Fibroblast of lung (primary cell): ENCODE results near the gene ORC3. TPM values are rescaled to one million over a fixed set of nuclear protein-coding genes. Genes with fewer than 3 reads are reported as not detected.
A peak's percentile ranks its signal among the peaks of the same experiment; 100 is the strongest.

Experiments
- DNase-seq, 2 donors: peaks; one replicate each; pipeline versions ENCODE4 v3.0.0 to v3.0.0-alpha.2; 2010; ENCODE audit warnings: low read depth in 2 of 2
- H2AFZ ChIP-seq: 2 replicates; pipeline ENCODE4 v1.5.1; 2012; ENCODE audit warnings: low read length, control low read depth, inconsistent platforms
- H3K27ac ChIP-seq: 2 replicates; pipeline ENCODE4 v1.5.1; 2011; ENCODE audit warnings: low read length, control low read depth; ENCODE audit not compliant: insufficient read depth
- H3K27me3 ChIP-seq: 2 replicates; pipeline ENCODE4 v1.5.1; 2011; ENCODE audit warnings: mild to moderate bottlenecking, low read length; ENCODE audit not compliant: control insufficient read depth, insufficient read depth
- H3K36me3 ChIP-seq: 2 replicates; pipeline ENCODE4 v1.5.1; 2011; ENCODE audit warnings: low read length; ENCODE audit not compliant: control insufficient read depth, insufficient read depth
- H3K4me1 ChIP-seq: 2 replicates; pipeline ENCODE4 v1.5.1; 2011; ENCODE audit warnings: low read length; ENCODE audit not compliant: control insufficient read depth, insufficient read depth; ENCODE audit errors: extremely low read depth
- H3K4me2 ChIP-seq: 2 replicates; pipeline ENCODE4 v1.5.1; 2011; ENCODE audit warnings: low read length, control low read depth; ENCODE audit not compliant: insufficient read depth; ENCODE audit errors: extremely low read depth
- H3K4me3 ChIP-seq, 4 experiments: fragments of 200-600 bp in 1 of 4; sonication (generic) in 1 of 4; replicated peaks in 1 of 4; 2 replicates each; pipeline ENCODE4 v1.5.1; 2011 to 2016; ENCODE audit warnings: low read length in 4 of 4, low read depth in 3 of 4, mild to moderate bottlenecking in 3 of 4, control low read depth in 2 of 4, inconsistent platforms in 1 of 4, mixed read lengths in 1 of 4; ENCODE audit not compliant: insufficient read depth in 1 of 4; ENCODE audit errors: control extremely low read depth in 1 of 4
- H3K79me2 ChIP-seq: 2 replicates; pipeline ENCODE4 v1.5.1; 2012; ENCODE audit warnings: mild to moderate bottlenecking, low read length, inconsistent platforms; ENCODE audit not compliant: control insufficient read depth, insufficient read depth
- H3K9ac ChIP-seq: 2 replicates; pipeline ENCODE4 v1.5.1; 2011; ENCODE audit warnings: mild to moderate bottlenecking, low read length, control low read depth; ENCODE audit not compliant: insufficient read depth
- H3K9me3 ChIP-seq: 2 replicates; pipeline ENCODE4 v1.5.1; 2012; ENCODE audit warnings: low read depth, low read length; ENCODE audit not compliant: control insufficient read depth, insufficient read depth
- H4K20me1 ChIP-seq: 2 replicates; pipeline ENCODE4 v1.5.1; 2011; ENCODE audit warnings: low read length; ENCODE audit not compliant: control insufficient read depth, insufficient read depth; ENCODE audit errors: extremely low read depth
- EZH2 ChIP-seq: IDR thresholded peaks from 2 replicates; pipeline ENCODE4 v1.5.1; 2012; ENCODE audit warnings: low read length, control low read depth, mild to moderate bottlenecking; ENCODE audit errors: missing control alignments
- polyA plus RNA-seq, 2 donors: library from polyadenylated mRNA; depleted of rRNA in 1 of 2; stranded (reverse) in 1 of 2; unstranded in 1 of 2; fragments of >200 nt; gene quantifications; 2 replicates each; pipeline ENCODE4 v1.2.1, GENCODE V29; 2011 to 2012; ENCODE audit warnings: missing spikeins in 1 of 2
- total RNA-seq: library from RNA; depleted of rRNA; stranded (reverse); fragments of >200 nt; gene quantifications from 2 replicates; pipeline ENCODE4 v1.2.1, GENCODE V29; 2014
- TF ChIP-seq, protein P1 (sequence below), 2 donors: IDR thresholded peaks in 1 of 2; conservative IDR thresholded peaks in 1 of 2; 1 replicate in 1 of 2; 2 replicates in 1 of 2; pipeline ENCODE4 v1.5.1; 2011 to 2012; ENCODE audit warnings: low read length in 2 of 2, control low read depth in 1 of 2, inconsistent platforms in 1 of 2, low read depth in 1 of 2, mild to moderate bottlenecking in 1 of 2

Gene ORC3
- total and polyA plus RNA-seq, 2 donors (not counting 1 experiment from before 2014, with no cell fraction given): 23.8 to 37.9 TPM

DNA sequence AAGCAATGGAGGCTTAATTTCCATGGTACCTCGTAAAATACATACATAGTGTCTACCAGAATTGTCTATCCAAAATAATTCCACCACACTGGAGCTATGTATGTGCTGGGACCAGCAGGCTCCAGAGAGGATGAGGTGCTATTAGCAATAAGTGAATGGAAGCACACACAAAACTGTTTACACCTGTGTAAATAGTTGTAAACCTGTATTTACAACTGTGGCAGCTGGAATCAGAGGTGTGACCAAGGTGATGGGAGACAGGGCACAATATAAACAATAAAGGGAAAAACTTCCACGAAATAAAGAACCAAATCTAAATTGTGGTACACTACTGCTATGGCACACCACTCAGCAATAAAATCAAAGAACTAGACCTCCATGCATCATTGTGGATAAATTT lies 14.5 kb upstream of the ORC3 start:
- H3K4me1 ChIP-seq: peaks cover 3% of the 10 kb centered on the region
- TF ChIP-seq EZH2: no peak
- TF ChIP-seq, protein P1, sequence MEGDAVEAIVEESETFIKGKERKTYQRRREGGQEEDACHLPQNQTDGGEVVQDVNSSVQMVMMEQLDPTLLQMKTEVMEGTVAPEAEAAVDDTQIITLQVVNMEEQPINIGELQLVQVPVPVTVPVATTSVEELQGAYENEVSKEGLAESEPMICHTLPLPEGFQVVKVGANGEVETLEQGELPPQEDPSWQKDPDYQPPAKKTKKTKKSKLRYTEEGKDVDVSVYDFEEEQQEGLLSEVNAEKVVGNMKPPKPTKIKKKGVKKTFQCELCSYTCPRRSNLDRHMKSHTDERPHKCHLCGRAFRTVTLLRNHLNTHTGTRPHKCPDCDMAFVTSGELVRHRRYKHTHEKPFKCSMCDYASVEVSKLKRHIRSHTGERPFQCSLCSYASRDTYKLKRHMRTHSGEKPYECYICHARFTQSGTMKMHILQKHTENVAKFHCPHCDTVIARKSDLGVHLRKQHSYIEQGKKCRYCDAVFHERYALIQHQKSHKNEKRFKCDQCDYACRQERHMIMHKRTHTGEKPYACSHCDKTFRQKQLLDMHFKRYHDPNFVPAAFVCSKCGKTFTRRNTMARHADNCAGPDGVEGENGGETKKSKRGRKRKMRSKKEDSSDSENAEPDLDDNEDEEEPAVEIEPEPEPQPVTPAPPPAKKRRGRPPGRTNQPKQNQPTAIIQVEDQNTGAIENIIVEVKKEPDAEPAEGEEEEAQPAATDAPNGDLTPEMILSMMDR (conservative IDR thresholded peaks at IDR 0.05 in 1 of 2, IDR thresholded peaks at IDR 0.05 in 1 of 2; ENCODE audit: low read depth in 1 of 2, low read length in 2 of 2): no peak
- no peaks in the 10 kb centered on the region for H4K20me1 ChIP-seq
- H3K27me3 ChIP-seq: no peaks in the 10 kb centered on the region
- peaks cover 58% of the 10 kb centered on the region for H3K79me2 ChIP-seq
- DNase-seq: no peak
- no peak overlapping the region for H2AFZ ChIP-seq
- no peaks in the 10 kb centered on the region for H3K9me3 ChIP-seq
- no peak overlapping the region for H3K27ac ChIP-seq
- no peak overlapping the region for H3K4me2 ChIP-seq
- H3K9ac ChIP-seq: no peak overlapping the region
- H3K4me3 ChIP-seq: no peak overlapping the region
- no peaks in the 10 kb centered on the region for H3K36me3 ChIP-seq

DNA sequence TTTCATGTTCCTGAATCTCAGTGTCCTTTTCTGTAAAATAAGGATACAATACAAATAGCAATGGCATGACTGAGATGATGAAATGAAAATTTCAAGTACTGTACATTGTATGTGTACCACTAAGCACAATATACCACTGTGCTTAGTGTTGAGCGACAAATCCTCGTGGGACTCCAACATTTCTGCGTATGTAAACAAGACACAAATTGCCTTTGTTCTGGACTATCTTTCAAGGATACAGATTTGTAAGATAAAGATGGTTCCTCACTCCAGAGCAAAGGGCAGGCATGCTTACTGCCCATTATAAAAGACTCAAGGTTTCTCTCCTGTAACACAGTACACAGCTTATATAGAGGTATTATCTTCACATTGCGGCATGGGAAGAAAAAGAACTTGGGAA lies 6.1 kb upstream of the ORC3 start:
- no peaks in the 10 kb centered on the region for H3K27me3 ChIP-seq
- H4K20me1 ChIP-seq: no peaks in the 10 kb centered on the region
- no peaks in the 10 kb centered on the region for H3K36me3 ChIP-seq

DNA sequence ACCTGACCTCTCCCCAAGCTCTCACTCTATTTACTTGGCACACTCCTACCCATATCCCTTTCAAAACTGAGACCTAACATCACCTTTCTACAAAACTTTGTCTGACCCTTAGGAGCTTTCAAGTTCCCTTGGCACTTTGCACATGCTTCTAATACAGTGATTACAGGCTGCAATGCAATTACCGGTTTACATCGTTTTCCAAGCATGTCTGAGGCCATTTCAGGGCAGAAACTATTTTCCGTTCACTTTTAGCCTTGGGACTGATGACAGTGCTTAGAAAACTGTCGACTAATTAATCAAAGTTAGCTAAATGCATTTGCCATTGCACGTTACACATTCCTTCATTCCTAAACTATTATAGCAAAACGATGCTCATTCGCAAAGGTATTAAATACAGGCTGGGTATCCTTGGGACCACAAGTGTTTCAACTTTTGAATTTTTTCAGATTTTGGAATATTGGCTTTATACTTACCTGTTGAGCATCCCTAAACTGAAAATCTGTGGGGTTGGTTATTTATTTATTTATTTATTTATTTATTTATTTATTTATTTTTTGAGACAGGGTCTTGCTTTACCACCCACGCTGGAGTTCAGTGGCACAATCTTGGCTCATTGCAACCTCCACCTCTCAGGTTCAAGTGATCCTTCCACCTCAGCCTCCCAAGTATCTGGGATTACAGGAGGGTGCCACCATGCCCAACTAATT lies 3.4 kb upstream of the ORC3 start:
- peak in 1 of 2 donors; percentile 33 for DNase-seq
- no peaks in the 10 kb centered on the region for H3K27me3 ChIP-seq
- H2AFZ ChIP-seq: no peak overlapping the region
- H3K4me2 ChIP-seq: no peak overlapping the region
- peaks cover 78% of the 10 kb centered on the region for H3K79me2 ChIP-seq
- H3K4me1 ChIP-seq: peaks cover 2% of the 10 kb centered on the region
- no peaks in the 10 kb centered on the region for H3K36me3 ChIP-seq
- TF ChIP-seq EZH2: no peak
- TF ChIP-seq, protein P1 (conservative IDR thresholded peaks at IDR 0.05 in 1 of 2, IDR thresholded peaks at IDR 0.05 in 1 of 2; ENCODE audit: low read depth in 1 of 2, low read length in 2 of 2): no peak
- no peak overlapping the region for H3K9ac ChIP-seq
- no peaks in the 10 kb centered on the region for H4K20me1 ChIP-seq
- no peak overlapping the region for H3K4me3 ChIP-seq
- H3K27ac ChIP-seq: no peak overlapping the region
- no peaks in the 10 kb centered on the region for H3K9me3 ChIP-seq

More for the DNA sequence above, 6.1 kb upstream of the ORC3 start:
- Histone ChIP-seq H3K9me3 (no peaks in the 10 kb centered on the region), H3K4me2 (no peak overlapping the region), H3K79me2 (peaks cover 66% of the 10 kb centered on the region), H2AFZ (no peak overlapping the region), H3K4me3 (no peak overlapping the region), H3K4me1 (peaks cover 2% of the 10 kb centered on the region), H3K9ac (no peak overlapping the region), H3K27ac (no peak overlapping the region)
- TF ChIP-seq, protein P1 (conservative IDR thresholded peaks at IDR 0.05 in 1 of 2, IDR thresholded peaks at IDR 0.05 in 1 of 2; ENCODE audit: low read depth in 1 of 2, low read length in 2 of 2): no peak
- no peak for TF ChIP-seq EZH2
- DNase-seq: no peak
